ENCODE results near the gene UBASH3A.

DNA sequence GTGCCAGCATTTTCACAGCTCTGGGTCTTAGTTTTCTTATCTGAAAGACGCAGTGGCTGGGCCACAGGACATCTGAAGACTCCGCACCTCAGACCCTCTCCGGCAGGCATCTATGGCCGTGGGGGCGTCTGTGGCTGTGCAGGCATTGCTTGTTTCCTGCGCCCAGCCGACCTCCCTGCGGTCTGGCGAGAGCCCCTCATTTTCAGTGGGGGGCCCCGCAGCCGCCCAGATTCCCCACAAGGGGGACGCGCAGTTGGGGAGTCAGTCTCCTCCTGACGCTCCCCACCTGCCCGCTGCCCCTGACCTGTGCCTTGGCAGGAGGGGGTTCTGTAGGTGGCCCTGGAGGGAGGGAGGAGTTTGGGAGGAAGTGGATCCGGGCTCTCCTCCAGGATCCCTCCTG, 33.9 kb upstream of the UBASH3A start:
- TF ChIP-seq, protein P1, sequence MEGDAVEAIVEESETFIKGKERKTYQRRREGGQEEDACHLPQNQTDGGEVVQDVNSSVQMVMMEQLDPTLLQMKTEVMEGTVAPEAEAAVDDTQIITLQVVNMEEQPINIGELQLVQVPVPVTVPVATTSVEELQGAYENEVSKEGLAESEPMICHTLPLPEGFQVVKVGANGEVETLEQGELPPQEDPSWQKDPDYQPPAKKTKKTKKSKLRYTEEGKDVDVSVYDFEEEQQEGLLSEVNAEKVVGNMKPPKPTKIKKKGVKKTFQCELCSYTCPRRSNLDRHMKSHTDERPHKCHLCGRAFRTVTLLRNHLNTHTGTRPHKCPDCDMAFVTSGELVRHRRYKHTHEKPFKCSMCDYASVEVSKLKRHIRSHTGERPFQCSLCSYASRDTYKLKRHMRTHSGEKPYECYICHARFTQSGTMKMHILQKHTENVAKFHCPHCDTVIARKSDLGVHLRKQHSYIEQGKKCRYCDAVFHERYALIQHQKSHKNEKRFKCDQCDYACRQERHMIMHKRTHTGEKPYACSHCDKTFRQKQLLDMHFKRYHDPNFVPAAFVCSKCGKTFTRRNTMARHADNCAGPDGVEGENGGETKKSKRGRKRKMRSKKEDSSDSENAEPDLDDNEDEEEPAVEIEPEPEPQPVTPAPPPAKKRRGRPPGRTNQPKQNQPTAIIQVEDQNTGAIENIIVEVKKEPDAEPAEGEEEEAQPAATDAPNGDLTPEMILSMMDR (IDR thresholded peaks at IDR 0.05 in 4 of 5, conservative IDR thresholded peaks at IDR 0.05 in 1 of 5): no peak
- no peak for TF ChIP-seq POLR2A (IDR thresholded peaks at IDR 0.05)

Measured in gastrocnemius medialis (tissue), 4 donors.